OCI-LY3 (cell line): ENCODE data around the gene ATXN2.

Experiments used
- H2AFZ ChIP-seq: fragments of 200-600, 300-600 bp; shearing (Covaris generic); 2 replicates; pipeline ENCODE4 v1.6.0; 2014; ENCODE audit warnings: antibody characterized with exemption, low read depth, low read length
- H3K27ac ChIP-seq: fragments of 200-600, 300-600 bp; sonication (generic); 2 replicates; pipeline ENCODE4 v1.5.1; 2014; ENCODE audit warnings: mild to moderate bottlenecking, low read length, moderate library complexity, mixed read lengths
- H3K27me3 ChIP-seq: fragments of 200-600, 300-600 bp; sonication (generic); 2 replicates; pipeline ENCODE4 v1.6.1; 2014; ENCODE audit warnings: low read depth, low read length, mixed read lengths
- H3K36me3 ChIP-seq: fragments of 200-600, 300-600 bp; sonication (generic); replicated peaks from 2 replicates; pipeline ENCODE3; 2014; ENCODE audit warnings: low read depth, low read length, mixed read lengths
- H3K4me1 ChIP-seq: fragments of 300-600, 200-600 bp; sonication (generic); 2 replicates; pipeline ENCODE4 v1.6.1; 2014; ENCODE audit warnings: low read length, mixed read lengths
- H3K4me2 ChIP-seq: fragments of 200-600, 300-600 bp; sonication (generic); 2 replicates; pipeline ENCODE4 v1.6.1; 2014; ENCODE audit warnings: low read length, mixed read lengths
- H3K4me3 ChIP-seq: fragments of 300-600, 200-600 bp; sonication (generic); 2 replicates; pipeline ENCODE4 v1.5.1; 2014; ENCODE audit warnings: antibody characterized with exemption, mild to moderate bottlenecking, low read length, moderate library complexity
- H3K79me2 ChIP-seq: fragments of 300-600, 200-600 bp; shearing (Covaris generic); 2 replicates; pipeline ENCODE4 v1.6.1; 2014; ENCODE audit warnings: mild to moderate bottlenecking, low read length, mixed read lengths
- H3K9ac ChIP-seq: fragments of 300-600, 200-600 bp; shearing (Covaris generic); 2 replicates; pipeline ENCODE4 v1.6.0; 2014; ENCODE audit warnings: mild to moderate bottlenecking, low read length, moderate library complexity
- H3K9me3 ChIP-seq: fragments of 200-600, 300-600 bp; shearing (Covaris generic); 2 replicates; pipeline ENCODE4 v1.6.1; 2014; ENCODE audit warnings: low read length, mixed read lengths; ENCODE audit not compliant: insufficient read depth
- H4K20me1 ChIP-seq: fragments of 200-600, 300-600 bp; sonication (generic); 2 replicates; pipeline ENCODE4 v1.6.1; 2016; ENCODE audit warnings: low read length, mixed read lengths; ENCODE audit not compliant: insufficient read depth
- CTCF ChIP-seq: fragments of 200-600, 300-600 bp; sonication (generic); IDR thresholded peaks from 2 replicates; pipeline ENCODE4 v1.5.1; 2014; ENCODE audit warnings: antibody characterized with exemption, low read length, low read depth
- EZH2phosphoT487 ChIP-seq: fragments of 200-600 bp; shearing (Covaris generic); IDR thresholded peaks from 2 replicates; pipeline ENCODE4 v1.6.1; 2018; ENCODE audit warnings: antibody characterized with exemption, mixed run types, low read depth

ATXN2 gene

DNA sequence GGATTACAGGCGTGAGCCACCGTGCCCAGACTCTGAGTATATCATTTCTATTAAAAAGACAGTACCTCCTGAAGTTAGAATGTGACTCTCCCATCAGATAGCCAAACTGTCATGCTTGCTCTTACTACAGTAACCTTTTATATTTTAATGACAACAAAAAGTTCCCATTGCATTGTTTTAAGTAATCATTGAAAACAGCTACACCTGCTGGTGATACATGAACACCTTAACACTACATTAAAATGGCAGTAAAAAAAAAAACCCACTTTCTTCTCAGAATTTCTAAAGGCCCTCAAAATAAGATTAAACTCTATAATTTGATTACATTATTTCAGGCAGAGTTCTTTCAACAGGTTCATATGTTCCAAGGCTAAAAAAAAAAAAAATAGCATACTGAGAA lies 116.7 kb downstream of the ATXN2 start:
- Histone ChIP-seq H3K9ac (no peak overlapping the region), H4K20me1 (no peaks in the 10 kb centered on the region), H3K4me1 (no peaks in the 10 kb centered on the region), H3K79me2 (no peaks in the 10 kb centered on the region), H3K36me3 (peaks cover 29% of the 10 kb centered on the region), H2AFZ (no peak overlapping the region), H3K27me3 (no peaks in the 10 kb centered on the region), H3K4me3 (no peak overlapping the region), H3K4me2 (no peak overlapping the region), H3K27ac (no peak overlapping the region), H3K9me3 (no peaks in the 10 kb centered on the region)
- TF ChIP-seq CTCF (peak; percentile 38), EZH2phosphoT487 (no peak)

DNA sequence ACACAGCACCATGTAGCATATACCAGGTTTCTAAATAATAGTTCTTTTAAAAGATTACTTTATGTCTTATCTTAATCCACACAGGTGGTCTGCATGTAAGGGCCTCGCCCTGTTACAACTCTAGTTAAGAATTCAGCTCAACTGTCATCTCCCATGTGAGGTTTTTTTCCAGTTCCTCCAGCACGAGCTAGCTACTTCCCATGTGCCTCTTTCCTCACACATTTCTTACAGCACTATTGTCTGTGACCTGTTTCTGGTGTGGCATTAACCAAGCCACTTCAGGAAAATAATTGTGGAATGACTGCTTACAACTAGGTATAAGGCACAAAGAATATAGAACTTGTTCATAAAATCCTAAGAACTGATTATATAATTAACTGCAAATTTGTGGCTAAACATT lies 127.9 kb downstream of the ATXN2 start:
- Histone ChIP-seq H3K4me1 (no peaks in the 10 kb centered on the region), H3K4me3 (no peak overlapping the region), H3K9me3 (no peaks in the 10 kb centered on the region), H3K79me2 (no peaks in the 10 kb centered on the region), H3K4me2 (no peak overlapping the region), H3K27ac (no peak overlapping the region), H4K20me1 (no peaks in the 10 kb centered on the region), H3K36me3 (peaks cover 39% of the 10 kb centered on the region), H3K27me3 (no peaks in the 10 kb centered on the region), H2AFZ (no peak overlapping the region), H3K9ac (no peak overlapping the region)
- no peak for TF ChIP-seq CTCF
- no peak for TF ChIP-seq EZH2phosphoT487

DNA sequence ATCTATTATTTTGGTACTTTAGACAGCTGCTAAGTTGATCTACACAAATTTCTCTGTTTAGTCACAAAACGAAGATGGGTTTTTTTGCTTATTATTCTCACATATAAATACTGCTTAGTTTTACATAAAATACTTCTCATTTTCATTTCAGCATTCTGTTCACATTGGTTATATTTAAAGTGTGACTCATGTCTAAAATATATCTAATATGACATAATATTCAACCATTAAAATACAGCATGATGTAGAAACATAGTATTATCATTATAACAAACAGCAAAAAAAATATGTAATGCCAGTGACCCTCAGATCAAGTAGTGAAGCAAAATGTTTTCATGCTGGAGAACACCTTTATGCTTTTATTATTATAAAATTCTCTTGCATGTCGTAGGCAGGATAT lies 129.7 kb downstream of the ATXN2 start:
- no peaks in the 10 kb centered on the region for H3K27me3 ChIP-seq
- H3K79me2 ChIP-seq = no peaks in the 10 kb centered on the region
- TF ChIP-seq EZH2phosphoT487 (no peak), CTCF (no peak)
- H2AFZ ChIP-seq = no peak overlapping the region
- H3K36me3 ChIP-seq = peaks cover 30% of the 10 kb centered on the region
- H3K9ac ChIP-seq = no peak overlapping the region
- no peak overlapping the region for H3K4me3 ChIP-seq
- no peaks in the 10 kb centered on the region for H3K9me3 ChIP-seq
- no peak overlapping the region for H3K27ac ChIP-seq
- no peak overlapping the region for H3K4me2 ChIP-seq
- no peaks in the 10 kb centered on the region for H3K4me1 ChIP-seq
- no peaks in the 10 kb centered on the region for H4K20me1 ChIP-seq

DNA sequence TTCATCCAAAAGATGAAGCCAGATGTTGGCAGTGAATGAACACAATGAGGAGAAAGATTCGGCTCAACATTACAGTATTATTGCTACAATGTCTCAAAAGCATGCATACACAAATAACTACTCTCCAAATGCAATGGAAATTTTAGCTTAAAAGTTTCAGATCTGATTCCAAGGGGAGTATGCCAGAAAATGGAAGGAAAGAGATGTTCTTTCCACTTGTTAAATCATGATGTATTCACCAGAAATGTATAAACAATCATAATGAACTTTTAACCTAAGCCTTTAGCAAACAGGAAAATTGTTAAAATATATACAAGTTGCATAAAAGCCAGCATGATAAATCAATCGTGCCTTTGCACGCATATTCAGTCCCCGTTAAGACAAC lies 131.3 kb downstream of the ATXN2 start:
- Histone ChIP-seq H3K9me3 (no peaks in the 10 kb centered on the region), H2AFZ (no peak overlapping the region), H3K36me3 (peaks cover 31% of the 10 kb centered on the region), H3K27ac (no peak overlapping the region), H3K79me2 (no peaks in the 10 kb centered on the region), H3K9ac (no peak overlapping the region), H3K27me3 (no peaks in the 10 kb centered on the region), H4K20me1 (no peaks in the 10 kb centered on the region), H3K4me3 (no peak overlapping the region), H3K4me2 (no peak overlapping the region), H3K4me1 (peaks cover 8% of the 10 kb centered on the region)
- TF ChIP-seq EZH2phosphoT487 (no peak), CTCF (no peak)
